Measurements from ENCODE around the gene C4A.
"Not testable (repeated sequence)": the region's sequence is repeated elsewhere in the genome, so short reads cannot be mapped to it uniquely, and the experiment has no call there.

Gene C4A

DNA sequence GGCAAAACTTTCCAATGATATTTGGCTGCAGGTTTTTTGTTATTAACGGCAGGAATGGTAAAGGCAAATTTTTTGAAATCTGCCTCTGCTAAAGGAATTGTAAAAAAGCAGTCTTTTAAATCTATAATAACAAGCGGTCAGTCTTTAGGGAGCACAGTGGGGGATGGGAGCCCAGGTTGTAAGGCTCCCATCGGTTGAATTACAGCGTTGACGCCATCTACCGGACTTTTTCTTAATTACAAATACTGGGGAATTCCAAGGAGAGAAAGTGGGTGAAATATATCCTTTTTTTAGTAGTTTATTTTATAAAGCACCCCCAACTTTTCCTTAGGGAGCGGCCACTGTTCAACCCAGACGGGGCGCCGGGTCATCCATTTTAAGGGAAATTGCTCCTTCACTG, 7.5 kb downstream of the C4A start:
- DNase-seq = not testable (repeated sequence)

DNA sequence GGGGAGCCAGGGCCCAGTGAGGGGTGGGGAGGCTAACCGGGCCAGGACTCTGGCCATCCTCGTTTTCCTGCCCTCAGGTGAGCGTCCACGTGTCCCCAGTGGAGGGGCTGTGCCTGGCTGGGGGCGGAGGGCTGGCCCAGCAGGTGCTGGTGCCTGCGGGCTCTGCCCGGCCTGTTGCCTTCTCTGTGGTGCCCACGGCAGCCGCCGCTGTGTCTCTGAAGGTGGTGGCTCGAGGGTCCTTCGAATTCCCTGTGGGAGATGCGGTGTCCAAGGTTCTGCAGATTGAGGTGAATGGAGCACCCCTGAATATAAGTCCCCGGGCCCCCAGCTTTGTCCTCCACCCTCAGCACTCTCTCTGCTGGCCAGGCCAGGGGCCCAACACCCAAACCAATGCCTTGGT, 12.6 kb downstream of the C4A start:
- peak; percentile 9 for DNase-seq

GRCh38 chr6:31996385-31996784, 14.5 kb downstream of the C4A start:
- DNase-seq = not testable (repeated sequence)

GRCh38 chr6:32002546-32003268, 20.9 kb downstream of the C4A start:
- DNase-seq = not testable (repeated sequence)

- DNase-seq = not testable (repeated sequence)
These were observed 21.4 kb downstream of the C4A start for GRCh38 chr6:32003301-32003700.

DNA sequence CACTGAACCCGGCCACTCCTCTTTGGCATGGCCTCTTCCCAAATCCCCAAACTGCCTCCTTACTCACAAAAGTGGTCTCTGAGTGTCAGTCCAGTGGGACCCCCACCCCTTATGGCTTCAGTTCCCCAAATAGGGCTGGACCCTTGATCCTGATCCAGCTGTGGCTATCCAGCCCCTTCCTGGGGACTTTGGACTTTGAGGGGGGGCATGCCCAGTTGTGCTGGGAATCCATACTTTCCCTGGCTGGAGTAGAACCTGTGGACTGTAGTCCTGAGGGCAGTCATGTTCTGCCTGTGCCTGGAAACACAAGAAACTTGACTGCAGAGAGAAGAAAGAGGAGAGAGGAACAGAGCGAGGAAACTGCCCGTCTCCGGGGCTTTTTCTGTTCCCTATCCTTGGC, 22.5 kb downstream of the C4A start:
- DNase-seq = peak; percentile 8

- peak; percentile 5 for DNase-seq
These were observed 23.1 kb downstream of the C4A start for GRCh38 chr6:32004864-32005537.

- peak; percentile 15 for DNase-seq
These were observed 23.7 kb downstream of the C4A start for GRCh38 chr6:32005538-32005880.

DNA sequence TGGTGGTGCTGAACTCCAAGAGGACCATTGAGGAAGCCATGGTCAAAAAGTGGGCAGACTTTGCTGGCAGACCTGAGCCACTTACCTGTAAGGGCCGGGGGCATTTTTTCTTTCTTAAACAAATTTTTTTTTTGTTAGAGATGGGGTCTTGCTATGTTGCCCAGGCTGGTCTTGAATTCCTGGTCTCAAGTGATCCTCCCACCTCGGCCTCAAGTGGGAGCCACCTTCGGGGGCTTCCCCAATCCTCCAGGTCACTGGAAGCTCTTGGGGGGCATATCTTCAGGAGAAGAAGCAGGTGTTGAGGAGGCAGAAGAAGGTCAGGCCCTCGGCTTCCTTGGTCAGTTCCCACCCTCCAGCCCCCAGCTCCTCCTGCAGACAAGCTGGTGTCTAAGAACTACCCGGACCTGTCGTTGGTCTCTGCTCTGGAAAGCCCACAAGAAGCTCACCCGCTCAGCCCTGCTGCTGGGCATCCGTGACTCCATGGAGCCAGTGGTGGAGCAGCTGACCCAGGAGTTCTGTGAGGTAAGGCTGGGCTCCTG, 24.2 kb downstream of the C4A start:
- DNase-seq = peak; percentile 11

GRCh38 chr6:32007086-32007485, 25.2 kb downstream of the C4A start:
- DNase-seq = peak; percentile 13

- not testable (repeated sequence) for DNase-seq
These were observed 26.2 kb downstream of the C4A start for GRCh38 chr6:32008037-32008436.

DNA sequence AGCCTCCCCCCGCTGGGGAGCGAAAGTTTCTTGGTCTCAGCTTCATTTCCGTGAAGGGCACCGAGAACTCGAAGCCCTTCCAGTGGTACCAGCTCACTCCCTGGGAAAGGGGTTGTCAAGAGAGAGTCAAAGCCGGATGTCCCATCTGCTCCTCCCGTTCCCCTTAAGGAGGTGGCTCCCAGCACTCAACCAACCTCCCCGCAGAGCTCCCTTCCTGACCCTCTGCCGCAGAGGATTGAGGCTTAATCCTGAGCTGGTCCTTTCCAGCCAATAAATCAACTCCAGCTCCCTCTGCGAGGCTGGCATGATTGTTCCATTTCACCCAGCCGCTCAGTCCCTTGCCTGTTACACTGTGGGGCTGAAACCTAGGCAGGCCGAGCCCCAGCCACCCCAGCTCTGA, 26.8 kb downstream of the C4A start:
- not testable (repeated sequence) for DNase-seq

DNA sequence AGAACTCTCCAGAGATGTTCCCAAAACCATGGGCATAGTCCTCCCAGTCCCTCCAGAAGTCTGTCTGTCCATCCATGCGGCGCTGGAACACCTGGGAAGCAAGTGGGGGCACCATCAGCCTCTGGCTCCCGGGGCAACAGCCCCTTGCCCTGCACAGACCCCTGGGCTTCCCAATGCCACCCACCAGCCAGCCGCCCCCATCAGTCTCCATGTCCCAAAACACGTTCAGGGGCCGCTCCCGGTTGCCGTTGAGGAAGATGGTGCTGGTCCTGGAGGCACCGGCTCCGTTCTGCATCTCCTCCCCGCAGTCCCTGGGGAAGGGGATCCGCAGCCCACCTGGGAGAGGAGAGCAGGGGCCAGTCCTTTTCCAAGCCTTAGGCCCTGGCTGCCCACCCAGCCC, 27.7 kb downstream of the C4A start:
- DNase-seq = not testable (repeated sequence)

DNA sequence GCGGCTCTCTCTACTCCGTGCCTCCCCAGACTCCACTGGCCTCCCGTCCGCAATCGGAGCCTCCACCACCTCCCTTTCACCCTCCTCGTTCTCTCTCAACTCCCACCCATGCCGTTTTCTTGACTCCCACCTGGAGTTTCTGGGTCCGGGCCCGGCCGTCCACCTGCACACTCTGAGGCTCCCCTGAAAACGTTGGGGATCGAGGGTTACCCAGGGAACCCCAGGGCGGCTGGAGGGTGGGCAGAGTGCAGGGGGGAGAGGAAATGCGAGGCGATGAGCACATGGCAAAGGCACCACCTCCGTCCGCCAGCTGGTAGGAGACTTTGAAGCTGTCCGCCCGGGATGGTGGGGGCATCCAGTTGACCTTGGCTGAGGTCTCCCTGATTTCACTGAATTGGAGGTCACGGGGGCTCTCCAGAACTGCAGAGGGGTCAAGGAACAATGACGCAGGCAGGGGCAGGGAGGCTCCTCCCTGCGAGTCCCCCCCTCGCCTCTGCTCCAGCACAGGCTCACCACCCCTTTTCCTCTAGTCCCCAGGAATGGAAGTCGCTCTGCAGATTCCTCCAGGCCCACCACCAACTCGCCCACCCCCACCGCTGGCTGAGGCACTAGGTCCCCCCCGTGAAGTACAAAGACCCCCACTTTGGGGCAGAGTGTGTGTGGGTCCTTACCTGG, 29.1 kb downstream of the C4A start:
- DNase-seq = peak; percentile 7

- peak; percentile 4 for DNase-seq
These were observed 31.2 kb downstream of the C4A start for GRCh38 chr6:32012941-32013617.

GRCh38 chr6:32013738-32014137, 31.9 kb downstream of the C4A start:
- DNase-seq = not testable (repeated sequence)

DNA sequence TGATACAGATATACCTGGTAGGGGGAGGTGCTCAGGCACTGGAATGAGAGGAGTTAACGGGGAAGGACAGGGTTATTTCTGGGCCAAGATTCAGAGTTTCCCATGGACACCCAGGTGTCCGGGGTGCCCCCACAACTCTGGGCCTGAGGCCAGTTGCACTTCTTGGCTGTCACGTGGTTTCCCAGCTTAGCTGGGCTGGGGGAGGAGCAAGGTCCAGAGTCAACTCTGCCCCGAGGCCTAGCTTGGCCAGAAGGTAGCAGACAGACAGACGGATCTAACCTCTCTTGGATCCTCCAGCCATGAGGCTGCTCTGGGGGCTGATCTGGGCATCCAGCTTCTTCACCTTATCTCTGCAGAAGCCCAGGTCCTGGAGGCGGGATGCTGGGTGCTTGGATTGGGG, 32.7 kb downstream of the C4A start, which contains the start of gene C4B:
Gene C4B (plus strand): TSS at position 249 of the 400 bp plus-strand sequence. CDS start 51 bp downstream, at position 300.
- not testable (repeated sequence) for DNase-seq

DNA sequence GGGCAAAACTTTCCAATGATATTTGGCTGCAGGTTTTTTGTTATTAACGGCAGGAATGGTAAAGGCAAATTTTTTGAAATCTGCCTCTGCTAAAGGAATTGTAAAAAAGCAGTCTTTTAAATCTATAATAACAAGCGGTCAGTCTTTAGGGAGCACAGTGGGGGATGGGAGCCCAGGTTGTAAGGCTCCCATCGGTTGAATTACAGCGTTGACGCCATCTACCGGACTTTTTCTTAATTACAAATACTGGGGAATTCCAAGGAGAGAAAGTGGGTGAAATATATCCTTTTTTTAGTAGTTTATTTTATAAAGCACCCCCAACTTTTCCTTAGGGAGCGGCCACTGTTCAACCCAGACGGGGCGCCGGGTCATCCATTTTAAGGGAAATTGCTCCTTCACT, 40.2 kb downstream of the C4A start:
- DNase-seq = not testable (repeated sequence)

GRCh38 chr6:32028631-32029030, 46.8 kb downstream of the C4A start:
- DNase-seq = not testable (repeated sequence)

- not testable (repeated sequence) for DNase-seq
These were observed 47.7 kb downstream of the C4A start for GRCh38 chr6:32029553-32029952.

- not testable (repeated sequence) for DNase-seq
These were observed 53.6 kb downstream of the C4A start for GRCh38 chr6:32035283-32036013.

DNA sequence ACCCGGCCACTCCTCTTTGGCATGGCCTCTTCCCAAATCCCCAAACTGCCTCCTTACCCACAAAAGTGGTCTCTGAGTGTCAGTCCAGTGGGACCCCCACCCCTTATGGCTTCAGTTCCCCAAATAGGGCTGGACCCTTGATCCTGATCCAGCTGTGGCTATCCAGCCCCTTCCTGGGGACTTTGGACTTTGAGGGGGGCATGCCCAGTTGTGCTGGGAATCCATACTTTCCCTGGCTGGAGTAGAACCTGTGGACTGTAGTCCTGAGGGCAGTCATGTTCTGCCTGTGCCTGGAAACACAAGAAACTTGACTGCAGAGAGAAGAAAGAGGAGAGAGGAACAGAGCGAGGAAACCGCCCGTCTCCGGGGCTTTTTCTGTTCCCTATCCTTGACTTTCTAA, 55.3 kb downstream of the C4A start:
- not testable (repeated sequence) for DNase-seq

Data from CD4-positive, alpha-beta T cell treated with Interleukin-15 for 1 hour (primary cell).